HG02610 (cell line): Measurements from ENCODE around the gene ADAMTS15.

Source experiments
- ATAC-seq: cut with Tn5 transposase; IDR thresholded peaks from one replicate; pipeline ENCODE4 v1.9.1; 2021; ENCODE audit warnings: mild to moderate bottlenecking, moderate library complexity; ENCODE audit not compliant: unreplicated experiment

Gene ADAMTS15

DNA sequence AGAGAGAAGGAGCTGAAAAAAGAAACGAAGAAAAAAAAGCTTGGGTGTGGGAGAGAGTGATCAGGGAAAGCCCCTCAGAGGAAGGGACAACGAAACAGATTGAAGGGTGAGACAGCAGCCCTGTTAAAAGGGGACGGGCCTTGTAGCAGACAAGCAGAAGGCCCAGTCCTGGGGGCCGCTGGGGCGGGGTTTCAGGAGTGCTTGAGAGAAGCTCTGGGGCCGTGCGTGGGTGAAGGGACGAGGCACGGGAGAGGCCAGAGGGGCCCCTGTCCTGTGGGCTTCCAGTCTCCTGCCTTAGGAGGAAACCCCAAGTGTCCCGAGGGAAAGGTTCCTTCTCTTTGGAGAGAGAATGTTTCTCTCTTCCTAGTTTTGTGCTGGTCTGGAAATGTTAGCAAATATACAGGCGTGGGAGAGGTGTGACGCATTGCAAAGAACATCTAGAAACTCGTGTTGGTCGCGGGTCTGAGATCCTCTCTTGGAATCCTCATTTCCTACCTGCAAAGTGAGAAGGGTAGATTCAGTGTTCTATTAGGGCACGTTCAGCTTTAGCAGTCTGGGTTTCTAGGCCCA lies 28.6 kb downstream of the ADAMTS15 start:
- no peak for ATAC-seq

DNA sequence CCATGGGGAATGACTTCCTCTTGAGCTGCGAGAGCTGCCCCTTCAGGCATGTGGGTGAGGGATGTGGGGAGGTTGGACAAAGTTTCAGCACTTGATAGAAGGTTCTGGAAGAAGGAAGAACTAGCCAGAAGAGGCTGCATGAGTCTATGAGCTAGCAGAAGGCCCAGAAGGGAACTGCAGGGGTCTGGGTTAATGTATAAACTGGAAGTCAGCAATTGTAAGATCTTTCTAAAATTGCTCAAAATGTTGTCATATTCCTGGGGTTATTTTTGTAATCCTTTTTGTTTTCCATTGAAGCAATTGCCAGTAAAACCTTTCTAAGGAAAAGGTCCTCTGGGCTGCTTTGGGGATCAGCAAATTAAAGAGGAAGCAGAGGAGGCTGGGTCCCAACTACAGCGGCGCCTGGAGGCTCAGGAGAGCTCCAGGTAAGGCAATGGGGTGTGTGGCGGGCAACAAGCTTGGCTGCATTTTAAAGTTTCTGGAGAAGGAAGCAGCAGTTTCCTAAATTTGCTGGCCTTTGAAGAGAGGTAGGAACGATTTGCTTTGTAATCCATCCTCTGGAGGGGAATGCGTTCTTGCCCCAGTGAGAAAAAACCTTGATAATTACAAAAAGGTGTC lies 29.2 kb downstream of the ADAMTS15 start:
- ATAC-seq, result no peak

- ATAC-seq, result no peak
These were observed 29.8 kb downstream of the ADAMTS15 start for GRCh38 chr11:130478204-130478701.

- no peak for ATAC-seq
These were observed 30.4 kb downstream of the ADAMTS15 start for GRCh38 chr11:130478881-130479280.

- ATAC-seq, result no peak
These were observed 31.7 kb downstream of the ADAMTS15 start for GRCh38 chr11:130480186-130480585.

- ATAC-seq, result no peak
These were observed 32.3 kb downstream of the ADAMTS15 start for GRCh38 chr11:130480711-130481140.

GRCh38 chr11:130483124-130483523 lies 34.7 kb downstream of the ADAMTS15 start:
- ATAC-seq, result no peak

- no peak for ATAC-seq
These were observed 37.5 kb downstream of the ADAMTS15 start for GRCh38 chr11:130485983-130486382.

- no peak for ATAC-seq
These were observed 38.0 kb downstream of the ADAMTS15 start for GRCh38 chr11:130486391-130486836.

GRCh38 chr11:130486987-130487923 lies 38.8 kb downstream of the ADAMTS15 start:
- ATAC-seq, result no peak

GRCh38 chr11:130487924-130488815 lies 39.7 kb downstream of the ADAMTS15 start:
- ATAC-seq, result no peak

GRCh38 chr11:130488848-130489584 lies 40.6 kb downstream of the ADAMTS15 start:
- ATAC-seq, result no peak

GRCh38 chr11:130489716-130490115 lies 41.3 kb downstream of the ADAMTS15 start:
- ATAC-seq, result no peak

GRCh38 chr11:130490682-130491449 lies 42.4 kb downstream of the ADAMTS15 start:
- no peak for ATAC-seq

DNA sequence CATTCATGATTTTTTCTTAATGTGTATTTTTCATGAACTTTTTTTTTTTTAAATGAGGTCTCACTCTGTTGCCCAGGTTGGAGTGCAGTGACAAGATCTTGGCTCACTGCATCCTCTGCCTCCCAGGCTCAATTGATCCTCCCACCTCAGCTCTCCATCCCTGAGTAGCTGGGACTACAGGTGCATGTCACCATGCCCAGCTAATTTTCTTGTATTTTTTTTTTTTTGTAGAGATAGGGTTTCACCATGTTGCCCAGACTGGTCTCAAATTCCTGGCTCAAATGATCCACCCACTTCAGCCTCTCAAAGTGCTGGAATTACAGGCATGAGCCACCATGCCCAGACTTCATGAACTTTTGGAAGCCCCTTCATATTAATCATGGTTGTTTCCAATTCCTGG lies 49.7 kb downstream of the ADAMTS15 start:
- ATAC-seq, result no peak

DNA sequence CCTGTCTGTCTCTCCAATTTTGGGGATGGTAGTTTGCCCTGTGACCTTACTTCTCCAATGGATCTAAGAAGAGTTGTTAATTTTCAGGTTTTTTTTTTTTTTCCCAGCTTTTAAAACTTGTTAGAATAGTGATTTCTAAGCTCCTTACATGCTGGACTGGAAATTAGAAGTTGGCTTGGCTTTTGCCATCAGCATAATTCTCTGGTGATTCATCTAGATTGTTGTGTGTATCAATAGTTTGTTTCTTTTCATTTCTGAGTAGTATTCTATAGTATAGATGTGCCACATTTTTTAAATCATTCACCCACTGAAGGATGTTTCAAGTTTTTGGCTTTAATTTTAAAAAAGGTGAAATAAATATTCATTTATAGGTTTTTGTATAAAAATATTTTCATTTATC lies 51.4 kb downstream of the ADAMTS15 start:
- ATAC-seq, result no peak

- ATAC-seq, result no peak
These were observed 55.9 kb downstream of the ADAMTS15 start for GRCh38 chr11:130504317-130504716.

- no peak for ATAC-seq
These were observed 60.5 kb downstream of the ADAMTS15 start for GRCh38 chr11:130508913-130509312.

DNA sequence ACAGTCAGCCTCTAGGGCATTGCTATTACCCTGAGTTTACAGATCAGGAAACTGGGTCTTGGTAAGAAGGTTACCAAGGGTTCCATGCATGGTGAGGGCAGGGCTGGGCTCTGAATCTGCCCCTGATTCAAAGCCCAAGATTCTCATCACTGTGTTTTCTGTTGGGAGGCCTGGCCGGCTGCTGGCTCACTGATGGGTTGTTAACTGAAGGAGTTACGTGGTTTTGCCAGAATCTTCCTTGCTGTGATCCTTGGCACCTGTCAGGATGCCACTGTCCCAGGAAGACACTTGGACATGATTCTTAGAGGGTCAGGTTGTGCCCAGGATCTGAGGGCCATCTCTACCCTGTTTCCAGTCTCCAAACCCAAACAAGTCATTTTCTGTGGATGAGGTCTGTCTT lies 61.5 kb downstream of the ADAMTS15 start:
- no peak for ATAC-seq
